ENCODE data around the gene CA11.
"Not testable (repeated sequence)": the region's sequence is repeated elsewhere in the genome, so short reads cannot be mapped to it uniquely, and the experiment has no call there.

The CA11 gene

GRCh38 chr19:48669903-48670668 is 24.1 kb upstream of the CA11 start:
- DNase-seq = no peak

- no peak for DNase-seq
Measured at GRCh38 chr19:48668761-48669160, 22.8 kb upstream of the CA11 start.

GRCh38 chr19:48668332-48668731 is 22.3 kb upstream of the CA11 start:
- no peak for DNase-seq

GRCh38 chr19:48665786-48666185 is 19.8 kb upstream of the CA11 start:
- no peak for DNase-seq

- DNase-seq = no peak
Measured at GRCh38 chr19:48664476-48664875, 18.5 kb upstream of the CA11 start.

DNA sequence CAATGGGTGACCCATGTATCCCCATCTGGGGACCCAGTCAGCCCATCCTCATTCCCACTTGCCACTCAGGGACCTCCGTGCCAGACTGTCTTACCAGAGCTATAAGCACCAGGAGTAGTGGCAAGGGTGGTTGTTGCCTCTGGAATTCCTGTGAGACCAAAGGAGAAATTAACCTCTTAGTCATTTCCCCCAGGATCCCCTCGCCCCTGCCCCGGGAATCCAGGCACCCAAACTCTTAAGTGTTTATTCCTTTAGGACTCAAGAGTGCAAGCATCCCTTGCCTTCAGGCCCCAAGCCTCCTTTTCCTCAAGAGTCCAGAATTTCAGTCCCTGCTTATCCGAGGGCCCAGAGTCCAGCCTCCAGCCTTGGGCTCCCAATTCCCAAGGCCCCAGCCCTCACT is 17.7 kb upstream of the CA11 start:
- DNase-seq = no peak

DNA sequence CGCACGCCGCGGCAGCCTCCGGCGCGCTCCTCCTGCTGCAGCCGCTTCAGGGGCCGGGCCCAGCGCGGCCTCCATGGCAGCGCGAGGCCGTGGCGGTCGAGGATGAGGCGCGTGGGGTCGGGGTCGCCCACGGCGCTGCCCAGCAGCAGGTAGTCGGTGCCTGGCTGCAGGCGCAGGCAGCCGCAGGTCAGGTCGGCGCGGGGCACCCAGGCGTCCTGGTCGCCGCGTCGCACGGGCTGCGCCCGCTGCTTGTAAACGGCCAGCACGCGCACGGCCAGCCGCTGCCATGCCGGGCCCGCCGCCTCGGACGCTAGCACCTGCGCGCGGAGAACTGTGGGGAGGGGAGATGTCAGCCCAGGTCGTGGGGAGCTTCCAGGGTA is 15.7 kb upstream of the CA11 start:
- no peak for DNase-seq

- DNase-seq = peak; percentile 34 to 94 (median 71)
Measured at GRCh38 chr19:48660852-48661710, 15.1 kb upstream of the CA11 start.

DNA sequence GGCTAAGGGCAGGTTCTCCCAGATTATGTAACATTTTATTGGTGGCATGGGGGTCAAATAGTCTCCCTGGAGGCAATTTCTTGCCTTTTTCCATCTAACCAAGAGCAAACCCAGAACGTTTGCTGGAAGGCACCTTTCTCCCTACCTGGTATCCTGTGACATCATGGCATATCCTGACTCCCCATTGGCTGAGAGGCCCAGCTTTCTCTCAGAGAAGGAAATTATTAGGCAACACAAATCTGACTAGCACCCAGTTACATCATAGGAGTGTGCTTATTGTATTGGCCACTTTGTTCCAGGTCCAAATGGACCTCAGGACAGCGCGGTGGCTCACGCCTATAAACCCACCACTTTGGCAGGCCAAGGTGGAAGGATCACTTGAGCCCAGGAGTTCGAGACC is 13.8 kb upstream of the CA11 start:
- peak in 1 of 5 experiments; percentile 33 for DNase-seq

DNA sequence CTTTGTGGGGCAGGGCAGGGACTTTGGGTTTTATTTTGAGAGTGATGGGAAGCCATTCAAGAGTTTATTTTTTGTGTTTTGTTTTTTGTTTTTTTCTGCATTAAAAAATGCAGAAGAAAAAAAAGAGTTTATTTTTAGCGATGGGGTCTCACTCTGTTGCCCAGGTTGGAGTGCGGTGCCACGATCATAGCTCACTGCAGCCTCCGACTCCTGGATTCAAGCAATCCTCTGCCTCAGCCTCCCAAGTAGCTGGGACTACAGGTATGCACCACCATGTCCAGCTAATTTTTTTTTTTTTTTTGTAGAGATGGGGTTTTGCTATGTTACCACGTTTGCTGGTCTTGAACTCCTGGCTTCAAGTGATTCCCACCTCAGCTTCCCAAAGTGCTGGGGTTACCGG is 12.5 kb upstream of the CA11 start:
- DNase-seq = no peak

- not testable (repeated sequence) for DNase-seq
Measured at GRCh38 chr19:48657828-48658227, 11.8 kb upstream of the CA11 start.

DNA sequence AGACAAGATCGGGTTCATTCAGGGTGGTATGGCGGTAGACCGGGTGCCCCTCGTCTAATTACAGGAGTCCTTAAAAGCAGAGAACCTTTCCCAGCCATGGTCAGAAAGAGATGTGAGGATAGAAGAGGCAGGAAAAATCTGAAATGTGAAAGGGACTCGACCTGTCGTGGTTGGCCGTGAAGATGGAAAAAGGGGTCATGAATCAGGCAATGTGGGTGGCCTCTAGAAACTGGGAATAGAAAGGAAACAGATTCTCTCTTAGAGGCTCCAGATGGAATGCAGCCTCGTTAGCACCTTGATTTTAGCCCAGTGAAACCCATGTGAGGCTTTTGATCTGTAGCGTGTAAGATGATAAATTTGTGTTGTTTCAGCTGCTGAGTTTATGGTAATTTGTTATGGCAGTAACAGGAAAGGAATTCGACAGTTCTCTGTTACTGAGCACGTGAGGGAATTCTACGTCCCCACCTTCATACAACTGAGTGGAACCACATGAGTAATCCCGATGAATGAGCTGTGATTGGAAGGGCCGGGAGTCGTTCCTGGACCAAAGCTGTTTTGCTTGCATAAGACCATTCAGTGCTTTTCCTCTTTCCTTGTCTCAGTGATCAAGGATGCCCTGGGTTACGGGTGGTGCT is 11.0 kb upstream of the CA11 start:
- DNase-seq = no peak

GRCh38 chr19:48654299-48655059 is 8.5 kb upstream of the CA11 start:
- DNase-seq = no peak

DNA sequence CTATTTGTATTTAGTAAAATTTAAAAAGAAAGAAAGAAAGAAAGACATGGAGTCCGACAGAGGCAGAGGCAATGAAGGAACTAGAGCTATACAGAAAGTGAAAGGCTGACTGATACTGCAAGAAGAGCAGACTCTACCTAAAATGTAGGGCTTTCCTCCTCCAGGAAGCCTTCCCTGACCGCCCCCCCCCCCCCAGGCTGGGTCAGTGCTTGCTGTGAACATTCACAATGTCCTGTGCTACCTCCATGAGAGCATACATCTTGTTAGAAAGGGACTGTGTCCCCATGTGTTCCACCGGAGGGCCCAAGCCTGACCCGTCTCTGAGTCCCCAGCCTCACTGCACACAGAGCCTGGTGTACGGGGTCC is 5.7 kb upstream of the CA11 start:
- DNase-seq = no peak

- no peak for DNase-seq
Measured at GRCh38 chr19:48650974-48651682, 5.1 kb upstream of the CA11 start.

GRCh38 chr19:48648134-48648533 is 2.1 kb upstream of the CA11 start:
- DNase-seq = no peak

DNA sequence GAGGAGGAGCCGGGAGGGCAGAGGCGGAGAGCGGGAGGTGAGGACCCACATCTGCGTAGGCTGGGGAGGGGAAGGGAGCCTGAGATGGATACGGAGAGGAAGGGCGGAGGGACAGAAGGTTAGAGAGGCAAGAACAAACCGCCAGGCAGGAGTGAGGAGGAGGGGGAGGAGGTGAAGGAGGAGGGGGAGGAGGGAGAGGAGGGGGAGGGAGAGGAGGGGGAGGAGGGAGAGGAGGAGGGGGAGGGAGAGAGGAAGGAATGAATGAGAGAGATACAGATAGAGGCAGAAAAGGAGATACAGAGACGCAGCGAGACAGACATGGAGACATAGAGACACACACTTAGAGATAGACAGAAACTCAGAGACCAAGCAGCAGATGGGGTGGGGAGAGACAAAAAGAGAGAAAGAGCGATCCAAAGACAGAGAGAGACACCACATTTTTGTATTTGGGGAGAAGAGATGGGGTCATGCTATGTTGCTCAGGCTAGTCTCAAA is 782 bp upstream of the CA11 start:
- DNase-seq = no peak

DNA sequence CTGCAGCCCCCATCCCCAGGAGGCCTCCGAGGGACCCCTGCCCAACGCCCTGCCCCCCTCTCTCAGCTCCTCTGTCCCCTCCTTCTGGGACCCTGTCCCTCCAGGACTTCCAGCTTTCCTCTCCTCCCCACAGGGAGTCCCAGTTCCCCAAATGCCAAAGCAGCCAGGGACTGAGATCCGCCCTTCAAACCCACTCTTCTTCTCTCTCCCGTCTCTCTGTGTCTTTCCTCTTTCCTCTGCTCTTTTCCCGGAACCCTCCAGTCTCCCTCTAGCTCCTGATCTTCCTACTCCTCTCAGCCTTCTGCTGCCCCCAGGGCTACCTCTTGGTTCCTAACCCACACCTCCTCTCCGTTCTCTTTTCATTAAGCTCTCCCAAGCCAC is 377 bp downstream of the CA11 start:
- DNase-seq = no peak

DNA sequence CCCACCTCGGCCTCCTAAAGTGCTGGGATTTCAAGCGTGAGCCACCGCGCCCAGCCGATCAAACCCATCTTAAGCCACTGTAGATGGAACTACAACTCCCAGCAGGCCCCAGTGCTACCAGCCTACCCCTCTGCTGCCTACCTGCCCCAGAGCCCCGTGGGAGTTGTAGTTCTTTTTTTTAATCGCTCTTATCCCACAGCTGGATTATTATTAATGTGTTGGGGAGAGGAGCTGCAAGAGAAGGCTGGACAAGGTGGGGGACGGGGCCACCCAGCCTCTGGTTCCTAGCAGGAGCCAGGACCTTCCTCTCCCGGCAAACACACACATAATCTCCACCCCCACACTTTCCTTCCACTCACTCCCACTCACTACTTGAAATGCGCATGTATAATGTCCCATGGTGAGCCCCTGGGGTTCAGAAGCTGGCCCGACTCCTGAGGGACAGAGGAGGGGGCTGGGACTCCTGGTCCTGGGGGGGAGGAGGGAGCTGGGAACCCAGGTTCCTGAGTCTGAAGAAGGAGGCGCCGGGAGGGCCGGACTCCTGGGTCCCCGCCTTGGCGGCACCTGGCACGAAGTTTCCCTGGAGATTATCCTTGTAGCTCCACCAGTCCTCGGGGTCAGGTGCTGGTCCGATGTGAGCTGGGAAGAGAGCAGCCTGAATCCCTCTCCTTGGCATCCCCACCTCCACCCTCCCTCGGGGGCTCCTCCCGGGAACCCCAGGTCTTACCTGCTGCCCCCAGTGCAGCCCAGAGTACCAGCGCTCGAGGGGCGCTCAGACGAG is 958 bp downstream of the CA11 start:
- DNase-seq = peak in 4 of 5 experiments; percentile 60 to 87 (median 66)

GRCh38 chr19:48644355-48644754 is 1.6 kb downstream of the CA11 start:
- no peak for DNase-seq

DNA sequence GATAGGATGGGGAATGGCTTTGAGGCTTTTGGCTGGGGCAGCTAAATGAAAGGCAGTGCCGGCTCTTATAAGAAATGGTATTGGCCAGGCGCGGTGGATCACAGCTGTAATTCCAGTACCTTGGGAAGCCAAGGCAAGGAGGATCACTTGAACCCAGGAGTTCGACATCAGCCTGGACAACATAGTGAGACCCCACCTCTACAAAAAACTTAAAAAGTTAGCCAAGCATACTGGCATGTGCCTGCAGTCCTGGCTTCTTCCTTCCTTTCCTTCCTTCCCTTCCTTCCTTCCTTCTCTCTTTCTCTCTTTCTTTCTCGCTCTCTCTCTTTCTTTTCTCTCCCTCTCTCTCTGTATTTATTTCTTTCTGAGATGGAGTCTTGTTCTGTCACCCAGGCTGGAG is 3.1 kb downstream of the CA11 start:
- no peak for DNase-seq
